Caco-2 (cell line): ENCODE data around the gene ZNF438. TPM values are rescaled to one million over a fixed set of nuclear protein-coding genes. Genes with fewer than 3 reads are reported as not detected.

ENCODE experiments used
- BruUV-seq: library from RNA; stranded (reverse); fragments of 400-500 nt; replicated peaks from 2 replicates; lab custom pipeline; 2021; lab: Mats Ljungman, UMichigan
- CTCF ChIA-PET: fragments of 300-600 bp; sonication (Branson Sonifier 250); formaldehyde crosslinking; loops from one replicate; lab custom pipeline; 2022; ENCODE audit warnings: antibody characterized with exemption; lab: Charles Lee
- POLR2A ChIA-PET: fragments of 300-600 bp; sonication (Branson Sonifier 250); formaldehyde crosslinking; loops from one replicate; lab custom pipeline; 2022; ENCODE audit warnings: antibody characterized with exemption; lab: Charles Lee
- DNase-seq, 2 experiments: peaks; one replicate each; pipeline versions ENCODE4 v3.0.0 to v3.0.0-alpha.2; 2020 to 2022
- H3K27me3 ChIP-seq: replicated peaks from 2 replicates; pipeline ENCODE4 v1.6.0; 2011; ENCODE audit warnings: low read length; ENCODE audit not compliant: control insufficient read depth, insufficient read depth
- H3K36me3 ChIP-seq: 2 replicates; pipeline ENCODE4 v1.5.1; 2011; ENCODE audit warnings: low read length; ENCODE audit not compliant: control insufficient read depth, insufficient read depth
- H3K4me1 ChIP-seq: fragments of 250-450 bp; sonication (Bioruptor Pico); 2 replicates; pipeline ENCODE4 v1.5.1; 2020; ENCODE audit warnings: mild to moderate bottlenecking
- H3K4me3 ChIP-seq: 2 replicates; pipeline ENCODE4 v1.5.1; 2011; ENCODE audit warnings: low read depth, mild to moderate bottlenecking, control low read depth, low read length
- H3K9me3 ChIP-seq: fragments of 250-450 bp; sonication (Bioruptor Pico); 2 replicates; pipeline ENCODE4 v1.5.1; 2020; ENCODE audit warnings: mild to moderate bottlenecking, moderate library complexity
- H3K27ac Mint-ChIP-seq: one replicate; pipeline ENCODE4 v1.8.0; 2022; ENCODE audit warnings: mixed read lengths; ENCODE audit not compliant: unreplicated experiment
- H3K27me3 Mint-ChIP-seq: one replicate; pipeline ENCODE4 v1.8.0; 2022; ENCODE audit warnings: mixed read lengths; ENCODE audit not compliant: insufficient read depth, unreplicated experiment
- H3K36me3 Mint-ChIP-seq: one replicate; pipeline ENCODE4 v1.8.0; 2022; ENCODE audit warnings: mild to moderate bottlenecking, mixed read lengths; ENCODE audit not compliant: insufficient read depth, unreplicated experiment
- H3K4me1 Mint-ChIP-seq: one replicate; pipeline ENCODE4 v1.8.0; 2022; ENCODE audit warnings: low read depth, mixed read lengths; ENCODE audit not compliant: unreplicated experiment
- H3K4me3 Mint-ChIP-seq: one replicate; pipeline ENCODE4 v1.8.0; 2022; ENCODE audit warnings: mild to moderate bottlenecking, moderate library complexity, mixed read lengths; ENCODE audit not compliant: unreplicated experiment
- H3K9me3 Mint-ChIP-seq: one replicate; pipeline ENCODE4 v1.8.0; 2022; ENCODE audit warnings: mixed read lengths; ENCODE audit not compliant: unreplicated experiment
- CTCF ChIP-seq, 2 experiments: fragments of 200-600 bp in 1 of 2; IDR thresholded peaks; 1 replicate in 1 of 2; 2 replicates in 1 of 2; pipeline versions ENCODE4 v1.5.1 to v1.8.0; 2011 to 2022; ENCODE audit warnings: antibody characterized with exemption in 1 of 2, control low read depth in 1 of 2, inconsistent platforms in 1 of 2, low read depth in 1 of 2, low read length in 1 of 2, mild to moderate bottlenecking in 1 of 2, moderate library complexity in 1 of 2; ENCODE audit not compliant: insufficient read depth in 1 of 2, severe bottlenecking in 1 of 2, unreplicated experiment in 1 of 2
- intact Hi-C: fragments of 100-400 bp; cut with micrococcal nuclease; formaldehyde crosslinking; loops from one replicate; pipeline ENCODE4 v1.10.0; 2022; ENCODE audit not compliant: unreplicated experiment
- total RNA-seq: library from RNA; stranded (reverse); gene quantifications from 2 replicates; pipeline ENCODE4 v1.2.3, GENCODE V29; 2022

Gene ZNF438
- total RNA-seq, 1 experiment from 2014 or later, result 1.00 TPM

- Mint-ChIP-seq H3K4me3 (no peak overlapping the region), H3K27ac (no peak overlapping the region), H3K27me3 (peaks cover 7% of the 10 kb centered on the region), H3K36me3 (no peaks in the 10 kb centered on the region), H3K9me3 (no peaks in the 10 kb centered on the region), H3K4me1 (no peaks in the 10 kb centered on the region)
- no TSS peak for BruUV-seq
- no peak for DNase-seq
- ChIA-PET CTCF (no interaction called here), POLR2A (no interaction called here)
- no peaks in the 10 kb centered on the region for H3K27me3 ChIP-seq
- no peak for TF ChIP-seq CTCF (IDR thresholded peaks at IDR 0.05; ENCODE audit: insufficient read depth in 1 of 2, low read depth in 1 of 2, low read length in 1 of 2, severe bottlenecking in 1 of 2, unreplicated experiment in 1 of 2)
- no peaks in the 10 kb centered on the region for H3K9me3 ChIP-seq
- intact Hi-C loops, result no loop called here
- H3K36me3 ChIP-seq, result no peaks in the 10 kb centered on the region
- peaks cover 7% of the 10 kb centered on the region; the same call in 1 of the 2 replicates for H3K4me1 ChIP-seq
- no peak overlapping the region for H3K4me3 ChIP-seq
Measured at GRCh38 chr10:31075434-31075833, 43.8 kb upstream of the ZNF438 start.

GRCh38 chr10:31074722-31075086 is 43.0 kb upstream of the ZNF438 start:
- no peaks in the 10 kb centered on the region for H3K4me1 Mint-ChIP-seq
- H3K9me3 ChIP-seq, result no peaks in the 10 kb centered on the region
- intact Hi-C loops, result no loop called here
- H3K27me3 ChIP-seq, result no peaks in the 10 kb centered on the region
- no peak overlapping the region for H3K4me3 ChIP-seq
- no peak overlapping the region for H3K27ac Mint-ChIP-seq
- H3K4me1 ChIP-seq, result peaks cover 7% of the 10 kb centered on the region; the same call in 1 of the 2 replicates
- peaks cover 5% of the 10 kb centered on the region for H3K27me3 Mint-ChIP-seq
- no peak for DNase-seq
- no TSS peak for BruUV-seq
- no peaks in the 10 kb centered on the region for H3K9me3 Mint-ChIP-seq
- no peak for TF ChIP-seq CTCF (IDR thresholded peaks at IDR 0.05; ENCODE audit: insufficient read depth in 1 of 2, low read depth in 1 of 2, low read length in 1 of 2, severe bottlenecking in 1 of 2, unreplicated experiment in 1 of 2)
- H3K4me3 Mint-ChIP-seq, result no peak overlapping the region
- no peaks in the 10 kb centered on the region for H3K36me3 Mint-ChIP-seq
- no peaks in the 10 kb centered on the region for H3K36me3 ChIP-seq
- ChIA-PET CTCF (no interaction called here), POLR2A (no interaction called here)

GRCh38 chr10:31073996-31074721 is 42.5 kb upstream of the ZNF438 start:
- Mint-ChIP-seq H3K9me3 (no peaks in the 10 kb centered on the region), H3K27me3 (peaks cover 8% of the 10 kb centered on the region), H3K27ac (no peak overlapping the region), H3K4me1 (no peaks in the 10 kb centered on the region), H3K36me3 (no peaks in the 10 kb centered on the region), H3K4me3 (no peak overlapping the region)
- H3K4me1 ChIP-seq, result peaks cover 7% of the 10 kb centered on the region; the same call in 1 of the 2 replicates
- no peak for TF ChIP-seq CTCF (IDR thresholded peaks at IDR 0.05; ENCODE audit: insufficient read depth in 1 of 2, low read depth in 1 of 2, low read length in 1 of 2, severe bottlenecking in 1 of 2, unreplicated experiment in 1 of 2)
- CTCF ChIA-PET, result no interaction called here
- H3K4me3 ChIP-seq, result no peak overlapping the region
- DNase-seq, result no peak
- no peaks in the 10 kb centered on the region for H3K9me3 ChIP-seq
- no peaks in the 10 kb centered on the region for H3K27me3 ChIP-seq
- POLR2A ChIA-PET, result no interaction called here
- H3K36me3 ChIP-seq, result no peaks in the 10 kb centered on the region
- intact Hi-C loops, result no loop called here
- no TSS peak for BruUV-seq
